Choroid plexus epithelial cell (primary cell): Measurements from ENCODE around the gene SGPP1.
"Not testable (repeated sequence)": the region's sequence is repeated elsewhere in the genome, so short reads cannot be mapped to it uniquely, and the experiment has no call there.

Experiments
- DNase-seq: peaks from one replicate; pipeline ENCODE4 v3.0.0-alpha.2; 2010; ENCODE audit warnings: low read depth
- H3K4me3 ChIP-seq: 2 replicates; pipeline ENCODE4 v1.5.1; 2011; ENCODE audit warnings: low read depth, mild to moderate bottlenecking, control low read depth, low read length, moderate library complexity
- TF ChIP-seq, protein P1 (sequence below): conservative IDR thresholded peaks from 2 replicates; pipeline ENCODE4 v1.5.1; 2011; ENCODE audit warnings: low read depth, mild to moderate bottlenecking, control low read depth, inconsistent platforms, low read length, moderate library complexity

SGPP1 gene

GRCh38 chr14:63764103-63764502 is 36.2 kb upstream of the SGPP1 start:
- H3K4me3 ChIP-seq = no peak overlapping the region
- DNase-seq = no peak
- TF ChIP-seq, protein P1, sequence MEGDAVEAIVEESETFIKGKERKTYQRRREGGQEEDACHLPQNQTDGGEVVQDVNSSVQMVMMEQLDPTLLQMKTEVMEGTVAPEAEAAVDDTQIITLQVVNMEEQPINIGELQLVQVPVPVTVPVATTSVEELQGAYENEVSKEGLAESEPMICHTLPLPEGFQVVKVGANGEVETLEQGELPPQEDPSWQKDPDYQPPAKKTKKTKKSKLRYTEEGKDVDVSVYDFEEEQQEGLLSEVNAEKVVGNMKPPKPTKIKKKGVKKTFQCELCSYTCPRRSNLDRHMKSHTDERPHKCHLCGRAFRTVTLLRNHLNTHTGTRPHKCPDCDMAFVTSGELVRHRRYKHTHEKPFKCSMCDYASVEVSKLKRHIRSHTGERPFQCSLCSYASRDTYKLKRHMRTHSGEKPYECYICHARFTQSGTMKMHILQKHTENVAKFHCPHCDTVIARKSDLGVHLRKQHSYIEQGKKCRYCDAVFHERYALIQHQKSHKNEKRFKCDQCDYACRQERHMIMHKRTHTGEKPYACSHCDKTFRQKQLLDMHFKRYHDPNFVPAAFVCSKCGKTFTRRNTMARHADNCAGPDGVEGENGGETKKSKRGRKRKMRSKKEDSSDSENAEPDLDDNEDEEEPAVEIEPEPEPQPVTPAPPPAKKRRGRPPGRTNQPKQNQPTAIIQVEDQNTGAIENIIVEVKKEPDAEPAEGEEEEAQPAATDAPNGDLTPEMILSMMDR = no peak

- H3K4me3 ChIP-seq = no peak overlapping the region
- TF ChIP-seq, protein P1 = no peak
Measured at GRCh38 chr14:63761351-63762117, 33.7 kb upstream of the SGPP1 start.

DNA sequence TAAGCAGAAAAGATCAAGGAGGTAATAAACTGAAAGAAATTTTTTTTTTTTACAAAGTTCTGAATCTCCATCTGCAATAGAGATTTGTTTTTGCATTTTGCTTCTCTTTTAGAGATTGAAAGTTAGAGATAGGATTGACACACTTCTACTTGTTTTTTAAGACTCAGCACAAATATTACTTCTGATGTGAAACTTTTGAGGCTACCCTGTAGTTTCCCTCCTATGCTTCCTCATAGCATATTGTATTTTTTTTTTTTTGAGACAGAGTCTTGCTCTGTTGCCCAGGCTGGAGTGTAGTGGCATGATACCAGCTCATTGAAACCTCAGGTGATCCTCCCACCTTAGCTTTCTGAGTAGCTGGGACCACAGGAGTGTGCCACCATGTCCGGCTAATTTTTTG is 32.1 kb upstream of the SGPP1 start:
- H3K4me3 ChIP-seq = no peak overlapping the region
- TF ChIP-seq, protein P1 = no peak
- no peak for DNase-seq

More at GRCh38 chr14:63761351-63762117, 33.7 kb upstream of the SGPP1 start:
- DNase-seq = no peak

DNA sequence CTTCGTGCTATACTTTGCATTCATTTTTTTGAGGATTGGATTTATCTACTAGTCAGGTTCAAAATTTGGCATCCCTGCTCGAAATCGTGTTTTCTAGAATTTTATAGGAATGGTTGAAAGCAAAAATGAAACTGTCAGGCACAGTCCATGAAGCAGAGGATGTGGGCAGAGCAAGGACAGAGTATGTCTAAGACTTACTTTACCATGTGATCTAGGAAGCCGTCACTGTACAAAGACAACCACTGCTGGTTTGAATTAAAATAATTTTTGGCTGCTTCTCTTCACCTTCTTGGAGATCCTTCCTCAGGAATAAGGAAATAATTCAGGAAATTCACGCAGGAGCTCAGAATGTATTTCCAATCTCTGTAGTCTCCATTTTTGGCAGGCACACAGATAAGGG is 31.6 kb upstream of the SGPP1 start:
- TF ChIP-seq, protein P1 = no peak
- DNase-seq = peak; percentile 52
- H3K4me3 ChIP-seq = peak overlapping the region; percentile 28

GRCh38 chr14:63757211-63757610 is 29.3 kb upstream of the SGPP1 start:
- H3K4me3 ChIP-seq = no peak overlapping the region
- TF ChIP-seq, protein P1 = no peak
- no peak for DNase-seq

DNA sequence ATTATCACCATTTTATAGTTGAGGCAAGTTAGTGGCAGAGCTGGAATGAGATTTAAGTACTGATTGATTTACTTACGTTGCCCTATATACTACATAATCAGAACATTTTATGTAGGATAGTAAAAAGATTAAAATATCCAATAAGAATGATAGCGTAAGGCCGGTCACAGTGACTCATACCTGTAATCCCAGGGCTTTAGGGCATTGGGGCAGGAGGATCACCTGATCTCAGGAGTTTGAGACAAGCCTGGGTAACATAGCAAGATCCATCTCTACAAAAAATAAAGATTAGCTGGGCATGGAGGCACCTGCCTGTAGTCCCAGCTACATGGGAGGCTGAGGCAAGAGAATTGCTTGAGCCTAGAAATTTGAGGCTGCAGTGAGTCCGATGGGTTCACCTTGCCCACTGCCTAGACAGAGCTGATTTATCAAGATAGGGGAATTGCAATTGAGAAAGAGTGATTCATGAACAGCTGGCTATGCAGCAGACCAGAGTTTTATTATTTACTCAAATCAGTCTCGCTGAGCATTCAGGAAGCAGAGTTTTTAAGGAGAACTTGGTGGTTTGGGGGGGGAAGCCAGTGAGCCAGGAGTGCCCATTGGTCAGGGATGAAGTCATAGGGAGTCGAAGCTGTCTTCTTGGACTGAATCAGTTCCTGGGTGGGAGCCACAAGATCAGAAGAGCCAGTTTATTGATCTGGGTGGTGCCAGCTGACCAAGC is 24.7 kb upstream of the SGPP1 start:
- TF ChIP-seq, protein P1 = no peak
- no peak overlapping the region for H3K4me3 ChIP-seq
- peak; percentile 77 for DNase-seq

DNA sequence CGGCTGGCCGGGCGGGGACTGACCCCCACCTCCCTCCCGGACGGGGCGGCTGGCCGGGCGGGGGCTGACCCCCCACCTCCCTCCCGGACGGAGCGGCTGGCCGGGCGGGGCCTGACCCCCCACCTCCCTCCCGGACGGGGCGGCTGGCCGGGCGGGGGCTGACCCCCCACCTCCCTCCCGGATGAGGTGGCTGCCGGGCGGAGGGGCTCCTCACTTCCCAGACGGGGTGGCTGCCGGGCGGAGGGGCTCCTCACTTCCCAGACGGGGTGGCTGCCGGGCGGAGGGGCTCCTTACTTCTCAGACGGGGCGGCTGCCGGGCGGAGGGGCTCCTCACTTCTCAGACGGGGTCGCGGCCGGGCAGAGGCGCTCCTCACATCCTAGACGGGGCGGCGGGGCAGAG is 23.2 kb upstream of the SGPP1 start:
- not testable (repeated sequence) for DNase-seq, H3K4me3 ChIP-seq
